ENCODE measurements around the gene OARD1.
A peak's percentile ranks its signal among the peaks of the same experiment; 100 is the strongest.

The OARD1 gene

DNA sequence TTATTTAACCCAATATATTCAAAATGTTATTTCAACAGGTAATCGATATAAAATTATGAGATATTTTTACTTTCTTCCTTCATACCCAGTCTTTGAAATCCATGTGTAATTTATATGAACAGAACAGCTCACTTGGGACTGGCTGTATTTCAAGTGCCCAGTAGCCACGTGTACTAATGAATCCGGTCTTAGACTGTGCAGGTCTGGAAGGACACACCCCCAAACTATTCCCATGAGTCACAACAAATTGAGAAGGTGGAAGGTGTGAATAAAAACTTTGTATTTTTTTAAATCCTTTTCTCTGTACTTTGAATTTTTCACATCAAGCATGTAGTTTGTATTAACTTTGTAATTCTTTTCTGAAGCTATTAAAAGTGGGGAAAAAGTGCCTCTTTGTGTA is 36.0 kb downstream of the OARD1 start:
- Histone ChIP-seq H3K27ac (ENCODE audit: low read length) (no peak overlapping the region), H3K36me3 (ENCODE audit: insufficient read depth, low read depth, low read length) (no peaks in the 10 kb centered on the region), H3K9me3 (ENCODE audit: insufficient read depth, low read depth, low read length) (no peaks in the 10 kb centered on the region), H3K9ac (ENCODE audit: low read depth, low read length) (no peak overlapping the region), H3K4me1 (ENCODE audit: insufficient read depth, low read length) (peaks cover 6% of the 10 kb centered on the region), H3K27me3 (ENCODE audit: insufficient read depth, low read length) (no peaks in the 10 kb centered on the region), H3K4me3 (ENCODE audit: low read length) (no peak overlapping the region)

DNA sequence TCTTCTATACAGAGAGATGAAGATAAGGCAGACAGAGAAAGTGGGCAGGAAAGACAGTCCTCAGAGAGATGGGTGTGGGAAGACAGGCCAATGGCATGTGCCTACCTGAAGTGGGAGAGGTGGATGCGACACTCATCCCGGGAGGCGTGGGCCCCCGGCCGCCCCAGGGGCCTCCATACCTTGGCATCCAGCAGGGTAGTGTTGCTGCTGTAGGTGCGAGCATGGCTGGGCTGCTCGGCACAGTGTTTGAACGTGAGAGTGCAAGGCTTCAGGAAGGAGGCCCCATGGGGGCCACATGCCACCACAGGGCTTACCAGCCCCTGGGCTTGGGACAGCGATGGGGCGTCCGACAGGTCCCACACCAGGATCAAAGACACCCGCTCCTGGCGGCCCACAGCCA is 38.4 kb downstream of the OARD1 start:
- H3K4me1 ChIP-seq (ENCODE audit: insufficient read depth, low read length), result peaks cover 7% of the 10 kb centered on the region
- H3K9ac ChIP-seq (ENCODE audit: low read depth, low read length), result no peak overlapping the region
- H3K4me3 ChIP-seq (ENCODE audit: low read length), result no peak overlapping the region
- H3K9me3 ChIP-seq (ENCODE audit: insufficient read depth, low read depth, low read length), result no peaks in the 10 kb centered on the region
- no peak overlapping the region for H3K27ac ChIP-seq (ENCODE audit: low read length)
- H3K27me3 ChIP-seq (ENCODE audit: insufficient read depth, low read length), result peaks cover 6% of the 10 kb centered on the region; the same call in 1 of the 2 replicates
- H3K36me3 ChIP-seq (ENCODE audit: insufficient read depth, low read depth, low read length), result no peaks in the 10 kb centered on the region

DNA sequence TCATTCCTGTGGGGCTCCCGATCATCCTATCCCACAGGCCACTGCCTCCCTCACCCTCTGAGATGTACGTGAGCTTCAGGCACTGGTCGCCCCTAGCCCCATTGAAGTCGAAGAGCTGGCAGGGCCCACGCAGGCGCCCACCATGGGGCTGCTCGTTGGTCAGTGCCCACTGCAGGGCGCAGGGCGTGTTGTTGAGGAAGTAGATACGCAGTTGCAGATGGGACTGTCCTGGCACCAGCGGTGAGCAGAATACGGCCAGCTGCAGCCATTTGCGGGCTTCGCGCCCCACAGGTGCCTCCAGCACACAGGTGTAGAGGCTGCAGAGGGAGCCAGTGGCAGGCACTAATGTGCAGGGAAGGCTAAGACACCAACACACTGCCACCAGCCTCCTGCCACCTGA is 39.3 kb downstream of the OARD1 start:
- Histone ChIP-seq H3K4me3 (ENCODE audit: low read length) (no peak overlapping the region), H3K9me3 (ENCODE audit: insufficient read depth, low read depth, low read length) (no peaks in the 10 kb centered on the region), H3K27ac (ENCODE audit: low read length) (no peak overlapping the region), H3K9ac (ENCODE audit: low read depth, low read length) (no peak overlapping the region), H3K4me1 (ENCODE audit: insufficient read depth, low read length) (peaks cover 8% of the 10 kb centered on the region; the same call in 1 of the 2 replicates), H3K36me3 (ENCODE audit: insufficient read depth, low read depth, low read length) (no peaks in the 10 kb centered on the region), H3K27me3 (ENCODE audit: insufficient read depth, low read length) (peaks cover 6% of the 10 kb centered on the region; the same call in 1 of the 2 replicates)

DNA sequence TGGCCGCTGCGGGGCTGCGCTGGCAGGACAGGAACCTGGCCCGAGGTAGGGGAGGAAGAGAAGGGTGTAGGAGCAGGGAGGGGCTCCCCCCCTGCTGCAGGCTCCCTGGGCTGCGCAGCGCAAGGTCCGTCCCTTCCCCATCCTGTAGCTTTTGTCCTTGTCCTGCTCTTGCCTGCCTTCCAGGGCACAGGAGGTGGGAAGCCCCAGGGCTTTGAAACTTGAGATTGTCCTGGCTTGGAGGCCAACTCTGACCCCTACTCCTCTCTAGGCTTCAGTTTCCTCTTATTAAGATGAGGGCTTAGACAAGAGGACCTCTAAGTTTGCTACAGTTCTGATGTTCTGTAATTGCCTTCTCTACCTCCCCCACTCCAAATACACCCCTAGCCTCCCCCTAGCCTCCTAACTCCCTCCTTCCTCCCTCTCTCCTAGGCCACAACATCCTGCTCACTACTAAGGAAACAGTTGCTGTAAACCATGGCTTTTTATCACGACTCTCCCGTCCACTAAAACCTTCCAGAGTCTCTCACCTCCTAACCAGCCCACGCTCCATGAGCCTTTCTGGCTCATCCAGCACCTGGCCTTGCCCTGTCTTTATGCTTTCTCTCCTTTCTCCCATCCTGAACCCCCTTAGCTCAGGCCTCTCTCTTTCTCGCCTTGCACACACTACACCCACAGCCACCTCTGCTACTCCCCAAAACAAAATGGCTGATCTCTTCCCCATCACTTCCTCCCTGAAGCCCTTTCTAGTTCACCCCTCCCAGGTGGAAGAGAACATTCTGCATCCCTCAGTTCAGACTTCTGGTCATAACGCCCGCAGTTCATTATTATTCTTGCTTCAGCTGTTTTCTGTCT is 43.4 kb downstream of the OARD1 start:
- H3K9me3 ChIP-seq (ENCODE audit: insufficient read depth, low read depth, low read length), result no peaks in the 10 kb centered on the region
- H3K27ac ChIP-seq (ENCODE audit: low read length), result no peak overlapping the region
- peak overlapping the region; percentile 68 for H3K4me3 ChIP-seq (ENCODE audit: low read length)
- H3K36me3 ChIP-seq (ENCODE audit: insufficient read depth, low read depth, low read length), result no peaks in the 10 kb centered on the region
- peaks cover 6% of the 10 kb centered on the region; the same call in 1 of the 2 replicates for H3K27me3 ChIP-seq (ENCODE audit: insufficient read depth, low read length)
- peaks cover 13% of the 10 kb centered on the region; the same call in 1 of the 2 replicates for H3K4me1 ChIP-seq (ENCODE audit: insufficient read depth, low read length)
- H3K9ac ChIP-seq (ENCODE audit: low read depth, low read length), result peak overlapping the region; percentile 75; the same call in 1 of the 2 replicates

DNA sequence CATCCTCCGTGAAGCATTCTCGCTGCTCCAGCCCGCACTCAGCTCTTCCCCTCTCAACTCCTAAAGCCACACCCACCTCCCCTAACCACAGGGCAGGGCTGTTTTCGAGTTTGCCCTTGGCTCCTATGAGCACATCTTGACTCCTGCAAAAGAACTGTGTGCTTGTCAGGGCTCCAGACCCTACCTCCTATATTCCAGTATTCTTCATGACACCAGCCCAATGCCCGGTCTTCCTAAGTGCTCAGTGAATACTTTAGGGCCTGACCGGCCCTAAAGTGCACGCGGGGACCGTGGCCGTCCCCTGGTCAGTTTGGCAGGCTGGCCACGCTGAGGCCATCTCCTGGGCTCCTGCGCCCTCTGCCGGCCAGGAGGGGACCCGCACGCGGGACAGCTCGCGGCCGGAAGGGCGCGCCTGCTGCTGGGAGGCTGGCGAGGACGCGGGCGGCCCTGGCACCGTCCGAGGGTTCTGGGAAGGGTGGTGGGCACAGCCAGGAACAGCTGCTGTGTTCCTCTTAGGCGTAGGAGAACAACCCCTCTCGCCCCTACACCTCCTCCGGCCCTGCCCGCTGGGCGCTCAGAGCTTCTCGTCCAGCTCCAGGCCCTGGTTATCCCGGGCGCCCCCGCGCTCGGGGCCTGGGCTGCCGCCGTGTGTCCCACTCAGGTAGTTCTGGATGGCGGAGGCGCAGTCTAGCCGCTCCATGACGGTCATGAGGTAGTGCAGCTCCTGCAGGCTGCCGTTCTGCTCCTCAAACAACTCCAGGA is 44.2 kb downstream of the OARD1 start:
- H3K4me1 ChIP-seq (ENCODE audit: insufficient read depth, low read length), result peaks cover 13% of the 10 kb centered on the region; the same call in 1 of the 2 replicates
- no peaks in the 10 kb centered on the region for H3K36me3 ChIP-seq (ENCODE audit: insufficient read depth, low read depth, low read length)
- H3K27me3 ChIP-seq (ENCODE audit: insufficient read depth, low read length), result peaks cover 6% of the 10 kb centered on the region; the same call in 1 of the 2 replicates
- H3K4me3 ChIP-seq (ENCODE audit: low read length), result peak overlapping the region; percentile 68
- H3K9me3 ChIP-seq (ENCODE audit: insufficient read depth, low read depth, low read length), result no peaks in the 10 kb centered on the region
- H3K9ac ChIP-seq (ENCODE audit: low read depth, low read length), result peak overlapping the region; percentile 75; the same call in 1 of the 2 replicates
- H3K27ac ChIP-seq (ENCODE audit: low read length), result no peak overlapping the region

DNA sequence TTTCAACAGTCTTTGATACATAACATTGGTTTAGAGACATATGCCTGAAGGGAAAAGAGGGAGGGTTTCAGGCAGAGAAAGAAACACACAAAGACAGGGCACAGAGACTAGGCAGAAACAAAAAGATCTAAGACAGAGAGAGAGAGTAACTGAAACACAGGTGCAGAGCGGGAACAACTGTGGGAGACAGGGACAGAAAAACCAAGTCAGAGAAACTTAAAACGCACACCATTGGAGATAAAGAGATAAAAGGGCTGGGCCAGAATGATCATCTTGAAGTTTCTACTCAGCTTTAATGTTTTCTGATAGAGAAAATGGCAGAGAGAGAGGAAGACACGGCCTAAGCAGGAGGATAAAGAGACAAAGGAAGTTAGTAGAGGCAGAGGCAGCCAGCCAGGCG is 44.9 kb downstream of the OARD1 start:
- no peak overlapping the region for H3K27ac ChIP-seq (ENCODE audit: low read length)
- H3K4me3 ChIP-seq (ENCODE audit: low read length), result peak overlapping the region; percentile 68
- H3K27me3 ChIP-seq (ENCODE audit: insufficient read depth, low read length), result peaks cover 6% of the 10 kb centered on the region; the same call in 1 of the 2 replicates
- no peaks in the 10 kb centered on the region for H3K36me3 ChIP-seq (ENCODE audit: insufficient read depth, low read depth, low read length)
- H3K4me1 ChIP-seq (ENCODE audit: insufficient read depth, low read length), result peaks cover 13% of the 10 kb centered on the region; the same call in 1 of the 2 replicates
- no peaks in the 10 kb centered on the region for H3K9me3 ChIP-seq (ENCODE audit: insufficient read depth, low read depth, low read length)
- H3K9ac ChIP-seq (ENCODE audit: low read depth, low read length), result peak overlapping the region; percentile 68; the same call in 1 of the 2 replicates

DNA sequence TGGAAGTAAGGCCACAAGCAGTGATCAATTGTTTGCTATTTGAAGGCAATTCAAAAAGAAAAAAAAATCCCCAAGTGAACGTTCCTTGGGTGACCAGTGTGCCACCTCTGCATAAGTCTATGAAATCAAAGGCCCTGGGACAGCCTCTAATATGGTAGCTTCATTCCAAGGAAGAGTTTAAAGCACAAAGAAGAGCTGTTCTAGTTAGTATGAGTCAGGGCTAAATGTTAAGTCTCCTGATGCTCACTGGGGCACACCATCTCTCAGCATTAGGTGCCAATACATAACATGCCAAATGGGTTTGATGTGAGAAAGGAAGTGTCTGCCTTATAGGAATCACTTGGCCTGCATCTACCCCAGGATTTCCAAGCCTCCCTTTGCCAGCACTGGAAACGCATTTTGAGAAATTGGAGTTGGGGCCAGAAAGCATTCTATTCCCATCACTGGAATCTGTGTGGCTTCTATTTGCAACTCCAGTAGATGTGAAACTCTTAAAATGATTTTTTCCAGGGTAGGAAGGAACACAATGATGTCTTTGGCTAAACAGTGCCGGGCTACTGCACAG is 46.1 kb downstream of the OARD1 start:
- no peak overlapping the region for H3K4me3 ChIP-seq (ENCODE audit: low read length)
- no peak overlapping the region for H3K9ac ChIP-seq (ENCODE audit: low read depth, low read length)
- H3K36me3 ChIP-seq (ENCODE audit: insufficient read depth, low read depth, low read length), result no peaks in the 10 kb centered on the region
- no peaks in the 10 kb centered on the region for H3K9me3 ChIP-seq (ENCODE audit: insufficient read depth, low read depth, low read length)
- peaks cover 13% of the 10 kb centered on the region; the same call in 1 of the 2 replicates for H3K4me1 ChIP-seq (ENCODE audit: insufficient read depth, low read length)
- H3K27me3 ChIP-seq (ENCODE audit: insufficient read depth, low read length), result peaks cover 6% of the 10 kb centered on the region; the same call in 1 of the 2 replicates
- no peak overlapping the region for H3K27ac ChIP-seq (ENCODE audit: low read length)

DNA sequence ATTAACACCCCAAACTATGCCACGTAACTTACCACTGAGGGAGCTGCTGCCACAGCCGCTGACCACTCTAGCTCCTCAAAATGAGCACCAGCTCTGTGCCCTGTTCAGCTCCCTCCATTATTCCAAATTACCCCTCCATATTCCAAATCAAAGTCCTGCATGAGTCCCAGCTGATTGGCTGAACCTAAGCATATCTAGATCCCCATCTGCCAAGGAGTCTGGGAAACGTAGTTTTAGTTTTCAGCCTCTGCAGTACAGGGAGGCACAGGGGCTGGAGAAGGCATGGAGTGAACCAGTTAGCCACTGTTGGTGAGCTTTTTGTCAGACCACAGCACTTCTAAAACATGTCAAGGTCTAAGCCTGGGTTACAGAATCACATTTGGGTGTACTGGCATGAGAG is 49.0 kb downstream of the OARD1 start:
- H3K36me3 ChIP-seq (ENCODE audit: insufficient read depth, low read depth, low read length), result no peaks in the 10 kb centered on the region
- H3K27me3 ChIP-seq (ENCODE audit: insufficient read depth, low read length), result no peaks in the 10 kb centered on the region
- H3K9ac ChIP-seq (ENCODE audit: low read depth, low read length), result no peak overlapping the region
- 0 out of 2 replicates have a peak, but pooled peaks cover 5% of the 10 kb centered on the region for H3K4me1 ChIP-seq (ENCODE audit: insufficient read depth, low read length)
- H3K9me3 ChIP-seq (ENCODE audit: insufficient read depth, low read depth, low read length), result no peaks in the 10 kb centered on the region
- H3K27ac ChIP-seq (ENCODE audit: low read length), result no peak overlapping the region
- H3K4me3 ChIP-seq (ENCODE audit: low read length), result no peak overlapping the region

DNA sequence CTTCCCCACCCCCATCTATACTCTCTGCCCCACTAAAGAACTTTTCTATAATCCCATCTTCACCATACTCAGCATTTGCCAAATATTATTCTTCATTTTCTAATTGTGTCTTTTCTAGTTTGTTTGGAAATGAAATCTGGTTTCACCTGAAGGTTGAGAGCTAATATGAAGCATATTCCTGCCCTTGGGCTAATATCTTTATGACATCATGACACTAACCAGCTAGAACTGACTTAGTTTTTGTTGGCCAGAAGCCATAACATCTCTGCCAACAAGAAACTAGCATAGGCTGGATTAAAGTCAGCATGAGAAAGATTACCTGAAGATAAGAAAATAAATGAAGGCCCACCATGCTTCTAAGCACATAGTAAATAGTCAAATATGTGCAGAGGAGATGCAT is 49.9 kb downstream of the OARD1 start:
- no peaks in the 10 kb centered on the region for H3K9me3 ChIP-seq (ENCODE audit: insufficient read depth, low read depth, low read length)
- 0 out of 2 replicates have a peak, but pooled peaks cover 5% of the 10 kb centered on the region for H3K4me1 ChIP-seq (ENCODE audit: insufficient read depth, low read length)
- H3K9ac ChIP-seq (ENCODE audit: low read depth, low read length), result no peak overlapping the region
- H3K27me3 ChIP-seq (ENCODE audit: insufficient read depth, low read length), result no peaks in the 10 kb centered on the region
- H3K36me3 ChIP-seq (ENCODE audit: insufficient read depth, low read depth, low read length), result no peaks in the 10 kb centered on the region
- no peak overlapping the region for H3K27ac ChIP-seq (ENCODE audit: low read length)
- H3K4me3 ChIP-seq (ENCODE audit: low read length), result no peak overlapping the region

DNA sequence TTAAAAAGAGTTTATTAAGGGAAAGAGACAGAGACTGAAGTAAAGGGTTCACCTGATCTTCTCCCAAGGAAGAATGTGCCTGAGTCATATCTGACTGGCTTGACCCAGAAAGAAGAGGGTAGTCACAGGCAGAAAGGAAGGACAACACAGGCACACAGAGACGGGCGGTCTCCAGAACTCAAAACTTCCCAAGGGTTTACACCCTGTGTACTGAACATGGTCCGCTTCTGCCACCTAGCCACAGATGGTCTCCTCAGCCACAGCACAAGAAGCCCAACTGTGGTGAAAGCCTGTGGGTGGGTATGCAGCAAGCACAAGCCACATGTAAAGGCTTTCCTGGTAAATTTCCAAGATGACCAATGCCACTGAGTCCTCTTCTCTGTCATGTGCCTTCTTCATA is 50.3 kb downstream of the OARD1 start:
- Histone ChIP-seq H3K27ac (ENCODE audit: low read length) (no peak overlapping the region), H3K27me3 (ENCODE audit: insufficient read depth, low read length) (no peaks in the 10 kb centered on the region), H3K36me3 (ENCODE audit: insufficient read depth, low read depth, low read length) (no peaks in the 10 kb centered on the region), H3K9ac (ENCODE audit: low read depth, low read length) (no peak overlapping the region), H3K9me3 (ENCODE audit: insufficient read depth, low read depth, low read length) (no peaks in the 10 kb centered on the region), H3K4me1 (ENCODE audit: insufficient read depth, low read length) (0 out of 2 replicates have a peak, but pooled peaks cover under 1% of the 10 kb centered on the region), H3K4me3 (ENCODE audit: low read length) (no peak overlapping the region)

DNA sequence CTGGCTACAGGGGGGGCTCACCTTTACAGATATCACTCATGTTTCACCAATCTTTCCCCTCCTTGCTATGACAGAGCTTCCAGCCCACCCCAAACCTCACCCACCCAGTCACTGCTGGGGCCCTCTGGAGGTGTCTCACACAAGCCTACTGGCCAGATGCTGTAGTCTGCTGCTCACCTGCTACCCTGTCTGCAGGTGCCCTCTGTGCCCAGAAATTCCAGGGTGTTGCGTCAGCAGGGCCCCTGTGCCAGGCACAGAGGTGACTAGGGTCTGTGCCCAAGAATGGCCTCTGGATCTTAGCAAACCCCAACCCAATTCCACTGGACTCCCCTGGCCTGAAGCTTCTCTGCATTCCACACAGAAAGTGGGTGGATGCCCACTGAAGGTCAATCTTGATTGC is 54.5 kb downstream of the OARD1 start:
- H3K27ac ChIP-seq (ENCODE audit: low read length), result no peak overlapping the region
- no peaks in the 10 kb centered on the region for H3K4me1 ChIP-seq (ENCODE audit: insufficient read depth, low read length)
- no peaks in the 10 kb centered on the region for H3K27me3 ChIP-seq (ENCODE audit: insufficient read depth, low read length)
- H3K36me3 ChIP-seq (ENCODE audit: insufficient read depth, low read depth, low read length), result no peaks in the 10 kb centered on the region
- H3K9ac ChIP-seq (ENCODE audit: low read depth, low read length), result no peak overlapping the region
- H3K9me3 ChIP-seq (ENCODE audit: insufficient read depth, low read depth, low read length), result no peaks in the 10 kb centered on the region
- H3K4me3 ChIP-seq (ENCODE audit: low read length), result no peak overlapping the region

Measured in iPS-20b (cell line).